IPS-NIHi11 (cell line): Measurements from ENCODE around the gene REXO1.
A peak's percentile ranks its signal among the peaks of the same experiment; 100 is the strongest.

Source experiments
- DNase-seq: peaks from one replicate; pipeline ENCODE4 v3.0.0; 2012; ENCODE audit warnings: mixed read lengths, low spot score

Gene REXO1

DNA sequence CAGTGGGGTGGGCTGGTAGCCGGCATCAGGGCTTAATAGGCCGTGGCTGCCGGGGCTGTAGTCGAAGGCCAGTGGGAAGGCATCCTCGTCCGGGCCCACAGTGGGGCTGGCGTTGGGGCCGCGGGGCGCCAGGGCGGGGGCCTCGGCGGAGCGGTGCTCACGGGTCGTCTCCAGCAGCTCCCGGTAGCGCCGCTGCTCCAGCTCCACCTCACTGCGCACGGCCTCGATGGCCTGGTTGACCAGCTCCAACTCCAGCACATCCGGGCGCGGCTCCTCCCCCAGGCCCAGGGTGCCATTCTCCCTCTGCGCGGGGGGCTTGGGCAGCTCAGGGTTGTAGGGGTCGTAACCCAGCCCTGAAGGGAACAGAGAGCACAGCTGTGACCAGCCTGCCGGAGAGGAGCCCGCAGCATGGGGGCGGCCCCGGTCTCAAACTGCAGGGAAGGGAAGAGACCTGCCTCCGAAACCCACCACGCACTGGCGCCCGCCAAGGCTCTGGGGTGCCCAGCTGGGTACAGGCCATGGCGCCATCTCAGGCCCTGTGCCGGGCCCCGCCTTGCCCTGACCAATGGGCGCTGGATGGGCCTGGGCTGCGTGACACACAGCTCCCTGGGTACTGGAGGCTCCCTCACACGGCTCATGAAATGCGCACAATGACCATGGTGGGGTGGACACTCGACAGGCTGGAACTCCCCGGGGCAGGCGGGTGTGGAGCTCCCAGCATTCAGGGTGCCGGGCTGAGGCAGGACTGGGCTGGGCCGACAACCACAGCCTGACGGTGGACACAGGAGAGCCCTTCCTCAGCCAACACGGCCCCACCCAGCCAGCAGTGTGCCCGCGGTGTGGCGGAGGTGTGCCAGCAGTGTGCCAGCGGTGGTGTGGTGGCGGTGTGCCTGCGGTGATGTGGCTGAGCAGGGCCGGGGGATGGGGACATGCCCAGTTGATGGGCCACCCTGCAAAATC, 19.7 kb downstream of the REXO1 start:
- no peak for DNase-seq

DNA sequence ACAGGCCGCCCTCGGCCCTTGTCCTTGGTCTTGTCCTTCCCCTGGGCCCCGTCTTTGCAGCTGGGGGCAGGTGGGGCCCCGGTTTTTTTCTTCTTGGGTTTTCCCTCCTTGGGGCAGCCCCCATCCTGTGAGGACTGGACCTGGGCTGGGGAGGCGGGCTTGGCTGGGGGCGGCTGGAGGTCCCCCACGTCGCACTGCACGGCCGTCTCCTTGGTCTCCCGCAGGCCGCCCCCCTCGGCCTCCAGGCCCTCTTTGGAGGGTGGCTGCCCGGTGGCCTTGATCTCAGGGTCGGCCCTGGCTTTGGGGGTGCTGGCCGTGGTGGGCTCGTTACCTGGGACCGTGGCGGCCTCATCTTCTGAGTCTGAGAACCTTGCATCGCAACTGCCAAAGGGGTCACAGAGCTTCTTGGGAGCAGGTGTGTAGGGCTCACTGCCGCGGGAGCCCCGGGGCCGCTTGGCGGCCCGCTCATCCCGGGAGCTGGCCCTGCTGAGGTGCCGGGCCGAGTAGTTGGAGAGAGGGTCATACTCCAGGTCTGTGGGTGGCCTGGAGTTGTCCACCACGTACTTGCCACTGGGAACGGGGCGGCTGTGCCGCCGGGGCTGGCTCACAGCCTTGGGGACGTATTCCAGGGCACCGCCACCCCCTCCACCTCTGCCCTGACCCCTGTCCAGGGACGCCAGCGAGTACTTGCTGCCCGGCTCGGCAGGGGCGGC, 20.6 kb downstream of the REXO1 start:
- no peak for DNase-seq

DNA sequence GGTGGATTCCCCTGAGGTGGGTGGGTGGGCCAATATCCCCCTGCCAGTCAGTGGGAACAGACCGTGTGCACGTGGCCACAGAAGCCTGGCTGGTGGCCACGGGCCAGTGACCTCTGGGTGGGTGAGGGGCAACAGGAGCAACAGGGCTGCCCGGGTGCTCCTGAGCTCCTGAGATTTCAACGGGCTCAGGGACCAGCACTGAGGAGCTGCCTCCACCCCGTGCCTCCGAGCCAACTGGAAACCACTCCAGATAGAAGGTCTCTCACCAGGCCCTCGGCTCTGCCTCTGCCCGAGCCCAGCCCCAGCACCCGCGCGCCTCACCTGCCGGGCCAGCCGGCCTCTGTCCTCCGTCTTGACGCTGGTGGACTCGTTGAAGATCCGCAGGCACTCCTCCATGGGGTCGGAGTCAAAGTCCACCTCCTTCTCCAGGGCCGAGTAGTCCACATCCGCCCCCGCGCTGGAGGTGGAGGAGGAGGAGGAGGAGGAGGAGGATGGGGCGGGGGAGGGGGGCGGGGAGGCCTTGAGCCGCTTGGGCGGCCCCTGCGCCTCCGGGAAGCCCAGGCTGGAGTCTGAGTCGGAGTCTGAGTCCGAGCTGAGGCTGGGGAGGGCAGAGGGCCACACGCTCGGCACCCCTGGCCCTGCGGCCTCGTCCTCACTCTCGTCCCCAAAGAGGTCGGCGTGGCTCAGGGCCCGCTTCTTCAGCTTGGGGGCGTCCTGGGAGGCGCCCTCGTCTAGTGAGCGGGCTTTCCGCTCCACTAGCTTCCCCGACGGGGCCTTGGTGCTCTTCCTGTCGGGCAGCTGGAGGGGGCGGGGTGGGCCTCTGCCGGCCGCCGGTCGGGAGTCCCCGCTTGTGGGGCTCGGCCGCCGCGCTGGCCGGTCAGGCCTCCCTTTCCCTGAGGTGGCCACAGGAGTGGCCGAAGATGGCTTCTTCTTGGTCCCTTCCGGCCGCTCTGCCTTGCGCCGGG, 21.4 kb downstream of the REXO1 start:
- peak; percentile 79 for DNase-seq

DNA sequence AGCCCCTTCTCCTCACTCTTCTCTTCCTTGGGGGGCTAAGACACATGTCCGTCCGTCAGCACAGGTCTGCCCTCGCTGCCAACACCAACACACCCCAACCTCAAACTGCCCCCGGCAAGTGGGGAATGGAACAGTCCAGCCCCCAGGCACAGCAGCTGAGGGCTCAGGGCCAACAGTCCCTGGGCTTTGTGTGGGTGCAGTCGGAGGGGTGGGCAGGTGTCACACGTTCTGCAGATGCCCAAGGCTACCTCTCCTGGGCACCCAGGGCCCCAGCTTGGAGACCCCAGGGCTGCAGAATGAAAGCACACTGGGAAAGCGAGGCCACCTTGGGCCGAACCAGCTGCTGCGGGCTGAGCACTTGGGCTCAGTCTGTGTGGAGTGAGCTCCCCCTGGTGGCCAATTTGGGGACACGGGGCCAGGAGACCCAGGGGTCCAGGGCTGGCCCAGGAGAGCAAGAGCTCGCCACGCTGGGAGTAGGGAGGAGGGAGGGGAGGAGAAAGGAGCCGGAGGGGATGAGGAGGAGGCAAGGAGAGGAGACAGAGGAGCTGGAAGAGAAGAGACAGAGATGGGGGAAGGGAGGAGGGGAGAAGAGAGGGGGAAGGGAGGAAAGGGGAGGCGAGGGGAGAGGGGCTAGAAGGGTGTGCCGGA, 22.2 kb downstream of the REXO1 start:
- DNase-seq: peak; percentile 98

DNA sequence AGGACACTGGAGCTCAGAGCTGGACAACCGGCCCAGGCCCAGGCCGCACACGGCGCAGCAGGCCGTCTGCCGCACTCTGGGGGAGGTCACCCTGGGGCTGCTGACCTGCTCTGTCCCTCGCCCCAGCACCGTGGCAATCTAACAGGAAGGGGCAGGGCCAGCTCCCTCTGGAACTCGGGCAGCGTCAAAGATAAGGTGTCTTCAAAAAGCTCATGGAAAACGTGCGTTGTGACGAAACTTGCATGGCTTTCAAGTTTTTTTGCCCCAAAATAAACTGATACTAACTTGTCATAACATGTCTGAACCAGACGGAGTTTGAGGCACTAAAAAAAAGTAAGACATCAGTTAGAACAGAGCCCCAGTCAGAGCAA, 24.0 kb downstream of the REXO1 start:
- no peak for DNase-seq

DNA sequence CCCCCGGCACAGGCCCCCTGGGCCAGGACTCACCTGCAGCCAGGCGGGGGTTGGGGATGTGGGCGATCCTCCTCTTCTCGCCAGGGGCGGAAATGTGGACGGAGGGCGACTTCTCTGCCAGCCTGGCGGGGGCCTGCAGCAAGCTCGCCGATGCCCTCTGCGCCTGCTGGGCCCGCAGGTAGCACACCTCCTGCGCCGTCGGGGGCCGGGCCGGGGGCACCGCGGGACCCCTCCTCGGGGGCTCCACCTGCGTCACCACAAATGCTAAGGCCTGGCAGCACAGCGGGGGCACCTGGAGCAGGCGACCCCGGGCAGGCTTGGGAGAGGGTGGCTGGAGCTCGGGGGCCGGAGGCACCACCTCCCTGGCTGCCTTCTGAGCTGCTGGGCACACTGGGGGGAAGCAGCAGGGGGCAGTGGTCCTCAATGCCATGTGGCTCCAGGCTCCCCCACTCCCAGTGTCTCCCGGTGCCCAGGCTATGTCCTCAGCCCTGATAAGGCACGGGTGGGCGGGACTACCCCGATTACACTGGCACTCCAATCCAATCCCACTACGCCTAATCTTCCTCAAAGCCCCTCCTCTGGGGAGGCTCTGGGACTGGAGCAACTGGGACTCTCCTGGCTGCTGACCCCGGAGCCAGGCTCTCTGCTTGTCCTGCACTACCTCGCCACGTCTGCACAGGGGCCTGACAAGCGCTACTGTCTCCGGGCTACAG, 24.6 kb downstream of the REXO1 start:
- no peak for DNase-seq

DNA sequence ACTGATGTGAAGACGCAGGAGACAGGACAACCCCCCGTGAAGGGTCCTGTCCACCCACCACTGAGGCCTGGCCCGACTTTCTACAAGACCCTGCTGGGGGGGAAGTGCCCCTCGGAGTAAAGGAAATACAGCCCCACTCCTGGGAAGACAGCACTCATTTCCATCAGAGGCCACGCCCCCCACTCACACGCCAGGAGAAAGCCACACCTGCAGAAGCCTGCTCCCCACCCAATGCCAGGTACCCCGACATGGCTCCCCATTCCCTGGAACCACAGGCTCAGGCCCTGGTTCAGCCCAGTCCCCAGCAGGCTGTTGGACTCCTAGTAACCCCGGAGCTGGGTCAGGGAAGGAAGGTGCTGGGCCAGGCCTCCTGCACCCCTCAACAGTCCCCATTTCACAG, 25.3 kb downstream of the REXO1 start:
- DNase-seq: no peak

DNA sequence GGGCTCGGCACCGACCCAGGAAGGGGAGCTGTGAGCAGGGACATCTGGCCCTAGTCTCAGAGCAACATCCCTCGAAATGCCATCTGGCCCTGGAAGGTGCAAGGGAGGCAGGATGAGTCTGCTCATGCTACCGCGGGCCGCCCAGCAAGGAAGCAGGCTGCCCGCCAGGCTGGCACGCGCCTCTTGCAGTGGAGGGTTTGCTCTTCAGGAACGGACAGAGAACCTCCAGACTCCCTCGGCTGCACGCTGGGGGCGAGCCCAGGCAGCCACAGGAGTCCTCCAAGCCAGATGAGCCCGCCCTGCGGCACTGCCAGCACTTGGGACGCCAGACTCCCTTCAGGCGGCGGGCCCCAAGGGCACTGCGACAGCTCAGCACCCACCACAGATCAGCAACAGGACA, 26.1 kb downstream of the REXO1 start:
- DNase-seq: no peak

DNA sequence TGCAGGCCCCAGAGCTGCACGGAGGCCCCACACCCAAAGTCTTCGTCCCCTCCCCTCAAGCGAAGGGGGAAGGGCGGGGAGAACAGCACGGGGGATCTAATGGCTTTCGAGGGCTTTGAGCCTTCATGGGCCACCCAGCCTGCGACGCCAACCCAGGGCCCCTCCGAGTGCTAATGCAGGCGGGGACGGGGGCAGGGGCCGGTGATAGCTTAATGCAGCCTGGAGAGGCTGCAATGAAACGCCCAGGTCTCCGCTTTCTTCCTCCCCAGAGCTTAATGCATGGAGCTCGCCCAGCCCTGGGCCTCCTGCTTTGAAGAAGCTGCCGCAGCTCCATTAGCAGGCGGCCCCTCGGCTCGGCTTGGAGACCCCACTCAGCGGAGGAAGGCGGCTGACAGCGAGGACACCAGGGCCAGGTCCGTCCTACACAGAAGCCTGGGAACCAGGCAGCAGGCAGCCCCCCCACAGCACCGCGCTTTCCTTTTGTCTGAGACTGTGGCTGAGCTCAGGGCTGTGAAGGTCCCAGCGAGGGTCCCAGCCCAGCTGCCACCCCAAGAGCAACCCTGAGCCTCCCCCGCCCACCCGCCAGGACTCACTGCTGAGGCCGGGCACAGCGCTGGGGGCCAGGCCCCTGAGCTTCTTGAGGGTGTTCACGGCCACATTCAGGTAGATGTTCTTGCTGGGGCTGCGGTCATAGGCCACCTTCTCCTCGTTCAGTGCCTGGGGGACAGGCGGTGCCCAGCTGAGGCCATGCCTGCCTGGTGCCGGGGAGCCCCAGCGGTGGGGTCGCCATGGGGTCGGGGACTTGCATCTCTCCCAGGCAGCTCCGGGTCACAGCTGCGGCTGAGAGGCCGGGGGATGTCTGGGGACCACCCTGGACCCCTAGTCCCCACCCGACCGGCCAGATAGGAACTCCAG, 28.7 kb downstream of the REXO1 start:
- DNase-seq: no peak

DNA sequence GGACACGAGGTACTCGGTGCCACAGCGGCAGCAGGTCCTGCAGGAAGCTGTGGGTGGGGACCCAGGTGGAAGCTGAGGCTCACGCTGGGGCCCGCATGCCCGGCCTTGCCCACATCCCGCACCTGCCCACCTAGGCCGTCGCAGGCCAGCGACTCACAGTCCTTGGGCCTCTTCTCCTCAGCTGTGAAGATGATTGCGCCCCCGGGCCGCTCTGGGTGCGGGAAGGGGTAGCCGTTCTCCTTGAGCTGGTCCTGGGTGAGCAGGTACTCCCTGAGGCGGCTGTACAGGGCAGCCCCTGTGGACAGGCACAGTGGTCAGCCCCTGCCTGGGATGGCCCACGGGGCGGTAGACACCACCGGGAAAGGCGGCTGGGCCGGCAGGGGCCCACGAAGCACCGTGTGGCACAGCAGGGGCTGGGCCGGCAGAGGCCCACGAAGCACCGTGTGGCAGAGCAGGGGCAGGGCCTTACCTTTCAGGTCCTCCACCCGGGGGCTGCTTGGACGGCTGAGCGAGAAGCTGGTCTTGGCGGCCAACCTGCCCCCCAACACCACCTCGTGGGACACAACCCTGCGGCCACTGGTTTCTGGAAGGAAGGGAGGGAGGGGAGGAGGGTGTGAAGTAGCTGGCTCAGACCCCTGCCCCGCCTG, 29.6 kb downstream of the REXO1 start:
- DNase-seq: no peak

DNA sequence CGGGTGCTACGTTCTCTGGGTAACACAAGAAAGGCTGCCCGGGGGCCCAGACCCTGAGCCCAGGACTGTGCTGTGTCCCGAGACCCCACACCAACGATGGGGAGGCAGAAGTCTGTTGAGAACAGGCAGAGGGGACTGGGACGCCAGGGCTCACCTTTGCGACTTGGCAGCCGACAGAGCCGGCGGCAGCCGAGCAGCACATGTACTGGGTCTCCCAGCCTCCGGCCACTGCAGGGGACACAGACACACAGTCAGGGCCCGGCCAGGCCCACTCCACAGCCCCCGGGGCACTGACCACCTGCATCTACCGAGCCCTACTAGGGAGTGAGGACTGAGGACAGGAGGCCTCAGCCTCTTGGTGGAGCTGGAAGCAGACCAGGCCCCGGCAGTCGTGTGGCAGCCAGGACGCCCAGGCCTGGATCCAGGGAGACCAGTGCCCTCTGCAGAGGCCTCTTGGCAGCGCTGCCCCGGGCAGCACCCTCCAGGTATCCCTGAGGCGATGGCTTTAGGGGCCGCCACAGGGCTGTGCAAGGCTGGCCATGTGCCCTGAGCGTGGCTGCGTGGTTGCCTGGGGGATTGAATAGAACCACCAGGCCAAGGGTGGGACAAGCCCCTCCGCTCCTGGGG, 30.6 kb downstream of the REXO1 start:
- no peak for DNase-seq

DNA sequence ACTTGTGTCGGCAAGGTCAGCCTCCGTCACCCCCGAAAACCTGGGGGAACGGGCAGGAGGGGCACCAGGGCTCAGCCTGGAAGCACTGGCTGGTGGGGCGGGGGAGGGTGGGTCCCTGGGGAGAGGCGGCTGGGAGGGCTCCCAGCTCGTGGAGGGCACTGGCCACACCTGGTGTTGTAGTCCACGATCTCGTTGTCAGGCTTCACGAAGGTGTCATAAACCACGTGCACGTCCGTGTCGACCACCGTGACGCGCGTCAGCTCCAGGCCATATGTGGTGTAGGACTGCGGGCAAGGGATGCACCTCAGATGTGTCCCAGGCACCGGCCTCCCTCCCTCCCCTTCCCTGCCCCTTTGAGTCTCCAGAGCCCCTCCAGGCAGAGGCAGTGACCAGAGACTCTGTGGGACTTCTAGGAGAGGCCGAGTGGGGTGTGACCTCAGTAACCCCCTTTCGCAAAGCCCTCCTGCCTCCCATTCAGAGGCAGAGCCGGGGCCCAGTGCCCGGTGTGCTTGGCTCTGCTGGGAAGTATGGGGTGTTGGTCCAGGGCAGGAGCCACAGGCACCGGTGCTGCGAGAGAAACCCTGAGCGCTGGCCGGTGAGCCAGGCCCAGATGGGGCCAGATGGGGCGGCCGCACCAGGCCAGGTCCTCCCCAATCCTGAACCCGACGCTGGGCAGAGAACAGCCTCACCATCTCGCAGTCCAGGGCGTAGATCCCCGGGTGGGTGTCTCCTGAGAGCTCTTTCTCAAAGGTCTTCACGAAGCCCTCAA, 31.6 kb downstream of the REXO1 start:
- no peak for DNase-seq

DNA sequence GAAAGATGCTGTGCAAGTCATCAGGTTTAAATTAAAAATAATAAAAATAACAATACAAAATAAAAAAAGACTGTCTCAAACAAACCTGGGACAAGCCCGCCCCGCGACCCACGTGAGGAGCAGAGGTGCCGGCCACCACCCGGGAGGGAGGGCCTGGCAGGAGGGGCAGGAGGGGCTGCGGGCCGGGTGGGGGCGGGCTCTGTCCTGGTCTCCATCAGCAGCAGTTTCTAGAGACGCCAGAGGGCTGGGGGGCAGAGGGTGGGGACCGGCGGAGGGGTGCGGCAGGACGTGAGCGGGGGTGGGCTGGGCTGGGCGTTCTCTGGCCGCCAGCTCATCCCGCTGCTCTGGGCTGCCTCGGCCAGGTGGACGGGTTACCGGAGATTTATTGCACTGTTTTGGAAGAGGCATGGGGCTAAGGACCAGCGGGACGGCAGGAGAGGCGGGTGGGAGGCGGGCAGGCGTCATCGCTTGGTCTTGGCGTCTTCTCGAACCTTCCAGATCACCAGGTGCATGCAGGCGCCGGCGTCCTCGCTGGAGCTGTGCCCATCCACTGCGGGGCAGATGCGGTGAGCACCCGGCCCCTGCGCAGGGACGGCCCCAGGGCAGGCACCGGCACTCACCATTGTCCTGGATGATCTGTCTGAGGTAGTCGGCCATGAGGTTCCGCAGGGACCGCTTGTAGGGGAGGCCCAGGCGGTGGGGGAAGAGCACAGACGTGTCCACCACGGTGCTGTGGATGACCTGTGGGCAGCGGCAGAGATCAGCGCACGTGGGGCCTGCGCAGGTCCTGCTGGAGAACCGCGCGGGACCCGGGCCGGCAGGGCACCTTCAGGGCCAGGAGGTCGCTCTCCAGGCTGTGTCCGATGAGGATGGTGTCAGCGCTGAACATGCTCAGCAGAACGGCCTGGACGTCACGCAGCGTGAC, 32.4 kb downstream of the REXO1 start:
- no peak for DNase-seq

DNA sequence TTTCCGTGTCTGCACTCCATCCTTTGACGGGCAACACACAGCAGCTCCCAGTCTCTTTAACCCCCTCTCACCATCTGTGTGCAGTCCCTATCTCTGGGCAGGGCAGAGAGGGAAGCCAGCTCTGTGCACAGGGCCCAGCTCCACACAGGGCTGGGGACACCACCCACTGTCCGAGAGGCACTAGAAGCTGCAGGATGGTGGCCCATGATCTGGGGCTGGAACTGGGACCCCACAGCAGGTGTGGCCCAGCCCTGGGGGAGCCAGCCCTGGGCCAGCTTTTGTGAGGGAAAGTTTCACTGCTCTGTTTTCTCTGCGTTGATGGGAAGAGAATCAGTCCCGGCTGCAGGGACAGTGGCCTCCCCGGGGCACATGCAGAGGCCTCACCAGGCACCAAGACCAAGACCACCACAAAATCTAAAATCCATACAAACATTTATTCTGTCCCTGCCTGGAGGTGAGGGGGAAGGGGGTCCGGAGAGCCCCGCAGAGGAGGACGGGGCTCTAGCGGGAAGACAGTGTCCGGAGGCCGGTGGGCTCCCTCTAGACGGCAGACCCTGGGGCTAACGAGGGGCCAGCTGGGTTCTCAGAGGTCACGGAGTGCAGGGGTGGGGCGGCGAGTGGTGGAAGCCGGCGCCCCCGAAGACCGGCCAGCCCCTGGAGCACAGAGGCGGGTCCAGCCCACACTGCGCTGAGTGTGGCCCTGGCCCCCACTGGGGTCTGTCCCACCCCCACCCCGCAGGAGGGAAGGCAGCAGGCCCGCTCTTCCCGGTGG, 33.3 kb downstream of the REXO1 start:
- DNase-seq: no peak

DNA sequence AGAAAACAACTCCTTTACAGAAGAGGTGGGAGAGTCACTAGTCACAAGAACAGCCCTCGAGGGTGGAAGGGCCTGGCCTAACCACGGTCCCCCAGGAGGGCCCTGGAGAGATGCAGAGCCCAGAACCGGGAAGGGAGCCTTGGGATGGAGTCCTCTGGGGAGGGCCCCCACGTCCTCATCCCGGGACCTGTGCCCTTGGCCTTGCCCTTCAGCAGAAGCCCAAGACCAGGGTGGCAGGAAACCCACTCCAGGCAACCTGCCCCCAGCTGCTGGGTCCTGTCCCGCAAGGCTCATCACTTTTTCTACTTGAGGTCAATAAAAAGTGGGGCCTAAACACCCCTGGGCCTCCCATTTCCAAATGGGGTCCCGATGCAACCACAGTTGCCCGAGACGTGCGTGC, 33.9 kb downstream of the REXO1 start:
- DNase-seq: no peak
